Neural progenitor cell (in vitro differentiated cells): Measurements from ENCODE around the gene EPS8L2. TPM values are rescaled to one million over a fixed set of nuclear protein-coding genes. Genes with fewer than 3 reads are reported as not detected.

Source experiments
- DNase-seq: peaks from one replicate; pipeline ENCODE4 v3.0.0-alpha.2; 2016; ENCODE audit warnings: low spot score
- H2AFZ ChIP-seq: fragments of 200-600 bp; sonication (generic); replicated peaks from 2 replicates; pipeline ENCODE4 v1.6.1; 2016; ENCODE audit warnings: antibody characterized with exemption
- H3F3A ChIP-seq: fragments of 200-600 bp; sonication (generic); 2 replicates; pipeline ENCODE4 v1.6.1; 2016; ENCODE audit warnings: antibody characterized with exemption, low read depth
- H3K27ac ChIP-seq: fragments of 200-600 bp; sonication (generic); 2 replicates; pipeline ENCODE4 v1.5.1; 2016; ENCODE audit warnings: mild to moderate bottlenecking
- H3K27me3 ChIP-seq: fragments of 200-600 bp; sonication (generic); 2 replicates; pipeline ENCODE4 v1.6.1; 2016; ENCODE audit warnings: mild to moderate bottlenecking, moderate library complexity
- H3K36me3 ChIP-seq: fragments of 200-600 bp; sonication (generic); 2 replicates; pipeline ENCODE4 v1.5.1; 2016
- H3K4me1 ChIP-seq: fragments of 200-600 bp; sonication (generic); 2 replicates; pipeline ENCODE4 v1.6.1; 2016; ENCODE audit warnings: mixed run types
- H3K4me2 ChIP-seq: fragments of 200-600 bp; sonication (generic); 2 replicates; pipeline ENCODE4 v1.6.1; 2016
- H3K4me3 ChIP-seq: fragments of 200-600 bp; sonication (generic); 2 replicates; pipeline ENCODE4 v1.5.1; 2016
- H3K79me2 ChIP-seq: fragments of 200-600 bp; sonication (generic); 2 replicates; pipeline ENCODE4 v1.6.1; 2016; ENCODE audit warnings: low read depth
- H3K9ac ChIP-seq: fragments of 200-600 bp; sonication (generic); 2 replicates; pipeline ENCODE4 v1.6.1; 2016
- H3K9me3 ChIP-seq: fragments of 200-600 bp; sonication (generic); 2 replicates; pipeline ENCODE4 v1.5.1; 2016; ENCODE audit warnings: low read depth
- H4K20me1 ChIP-seq: fragments of 200-600 bp; sonication (generic); 2 replicates; pipeline ENCODE4 v1.6.1; 2016; ENCODE audit warnings: low read depth
- H3K27ac Mint-ChIP-seq: 3 replicates; pipeline ENCODE4 v1.8.0; 2021; ENCODE audit warnings: mixed read lengths
- H3K27me3 Mint-ChIP-seq: 2 replicates; pipeline ENCODE4 v1.8.0; 2022; ENCODE audit warnings: low read depth, mild to moderate bottlenecking, inconsistent platforms, moderate library complexity, mixed read lengths; ENCODE audit not compliant: insufficient read depth
- H3K36me3 Mint-ChIP-seq: 3 replicates; pipeline ENCODE4 v1.8.0; 2021; ENCODE audit warnings: mixed read lengths
- H3K4me1 Mint-ChIP-seq: 3 replicates; pipeline ENCODE4 v1.8.0; 2021; ENCODE audit warnings: mixed read lengths
- H3K4me3 Mint-ChIP-seq: 3 replicates; pipeline ENCODE4 v1.8.0; 2021; ENCODE audit warnings: mild to moderate bottlenecking, moderate library complexity, mixed read lengths
- H3K9me3 Mint-ChIP-seq: 3 replicates; pipeline ENCODE4 v1.8.0; 2020; ENCODE audit warnings: mixed read lengths
- CTCF ChIP-seq: fragments of 200-600 bp; sonication (generic); IDR thresholded peaks from 2 replicates; pipeline ENCODE4 v1.5.1; 2017; ENCODE audit warnings: antibody characterized with exemption, mild to moderate bottlenecking
- EZH2 ChIP-seq: fragments of 200-600 bp; sonication (generic); IDR thresholded peaks from 2 replicates; pipeline ENCODE4 v1.6.1; 2017; ENCODE audit warnings: antibody characterized with exemption, mild to moderate bottlenecking, moderate library complexity
- EZH2phosphoT487 ChIP-seq: fragments of 200-600 bp; sonication (generic); IDR thresholded peaks from 2 replicates; pipeline ENCODE4 v1.6.1; 2017; ENCODE audit warnings: antibody characterized with exemption
- total RNA-seq: library from RNA; depleted of rRNA; stranded (reverse); fragments of >200 nt; gene quantifications from 2 replicates; pipeline ENCODE4 v1.2.3, GENCODE V29; 2015; ENCODE audit warnings: low replicate concordance

EPS8L2 gene
- total RNA-seq, 1 donor from 2014 or later = 3.3 TPM

- TF ChIP-seq CTCF = no peak
- no peak for TF ChIP-seq EZH2phosphoT487
- no peak for TF ChIP-seq EZH2
- Histone ChIP-seq H3K79me2 (no peaks in the 10 kb centered on the region), H3K4me1 (no peaks in the 10 kb centered on the region), H3K27ac (no peak overlapping the region), H3K4me3 (no peak overlapping the region), H3K36me3 (no peaks in the 10 kb centered on the region), H3K9me3 (no peaks in the 10 kb centered on the region), H4K20me1 (peaks cover 10% of the 10 kb centered on the region), H3F3A (no peaks in the 10 kb centered on the region), H3K27me3 (no peaks in the 10 kb centered on the region), H3K9ac (no peak overlapping the region), H2AFZ (no peak overlapping the region), H3K4me2 (no peak overlapping the region)
- Mint-ChIP-seq H3K4me3 (no peak overlapping the region), H3K36me3 (peaks cover 19% of the 10 kb centered on the region), H3K4me1 (peaks cover 2% of the 10 kb centered on the region), H3K9me3 (no peaks in the 10 kb centered on the region), H3K27me3 (peaks cover 5% of the 10 kb centered on the region), H3K27ac (no peak overlapping the region)
- DNase-seq = no peak
Observed at GRCh38 chr11:660681-661444, 45.2 kb upstream of the EPS8L2 start.

- no peak overlapping the region for H3K27ac Mint-ChIP-seq
- H3K36me3 Mint-ChIP-seq = peaks cover 19% of the 10 kb centered on the region
- peaks cover 2% of the 10 kb centered on the region for H3K4me1 Mint-ChIP-seq
Observed at GRCh38 chr11:662689-663274, 43.2 kb upstream of the EPS8L2 start.

GRCh38 chr11:665062-665703 lies 40.8 kb upstream of the EPS8L2 start:
- no peak for DNase-seq
- H3K27me3 Mint-ChIP-seq = peaks cover 9% of the 10 kb centered on the region
- no peaks in the 10 kb centered on the region for H3K79me2 ChIP-seq
- no peaks in the 10 kb centered on the region for H3F3A ChIP-seq
- H3K27me3 ChIP-seq = no peaks in the 10 kb centered on the region
- H3K36me3 Mint-ChIP-seq = peaks cover 21% of the 10 kb centered on the region
- no peaks in the 10 kb centered on the region for H3K4me1 ChIP-seq
- H3K36me3 ChIP-seq = no peaks in the 10 kb centered on the region
- H3K4me3 Mint-ChIP-seq = no peak overlapping the region
- peaks cover 10% of the 10 kb centered on the region for H4K20me1 ChIP-seq
- no peak overlapping the region for H3K27ac ChIP-seq
- H3K27ac Mint-ChIP-seq = peak overlapping the region; percentile 76
- no peak overlapping the region for H2AFZ ChIP-seq
- H3K9ac ChIP-seq = no peak overlapping the region
- H3K9me3 Mint-ChIP-seq = no peaks in the 10 kb centered on the region
- H3K4me3 ChIP-seq = no peak overlapping the region
- no peak overlapping the region for H3K4me2 ChIP-seq
- TF ChIP-seq EZH2 (no peak), CTCF (no peak), EZH2phosphoT487 (no peak)
- no peaks in the 10 kb centered on the region for H3K4me1 Mint-ChIP-seq
- no peaks in the 10 kb centered on the region for H3K9me3 ChIP-seq

More at GRCh38 chr11:662689-663274, 43.2 kb upstream of the EPS8L2 start:
- H3K27me3 Mint-ChIP-seq = peaks cover 9% of the 10 kb centered on the region
- Histone ChIP-seq H3K27ac (no peak overlapping the region), H3K4me1 (no peaks in the 10 kb centered on the region), H2AFZ (no peak overlapping the region), H3K9me3 (no peaks in the 10 kb centered on the region), H3K4me2 (no peak overlapping the region), H3K9ac (no peak overlapping the region), H3K27me3 (no peaks in the 10 kb centered on the region), H4K20me1 (peaks cover 10% of the 10 kb centered on the region), H3F3A (no peaks in the 10 kb centered on the region), H3K79me2 (no peaks in the 10 kb centered on the region), H3K36me3 (no peaks in the 10 kb centered on the region), H3K4me3 (no peak overlapping the region)
- H3K4me3 Mint-ChIP-seq = no peak overlapping the region
- peak; percentile 65 for DNase-seq
- TF ChIP-seq CTCF (peak; percentile 75), EZH2phosphoT487 (no peak), EZH2 (no peak)
- no peaks in the 10 kb centered on the region for H3K9me3 Mint-ChIP-seq
